ENCODE measurements around the gene CSNK1D.
A peak's percentile ranks its signal among the peaks of the same experiment; 100 is the strongest.
"Not testable (repeated sequence)": the region's sequence is repeated elsewhere in the genome, so short reads cannot be mapped to it uniquely, and the experiment has no call there.

Gene CSNK1D

GRCh38 chr17:82212331-82213250 is 60.9 kb downstream of the CSNK1D start, which contains the start of gene CCDC57:
Gene CCDC57, minus strand, starts transcription at chr17:82212842. Its CDS starts 10,898 bp downstream, at chr17:82201944.
- no peak for DNase-seq (ENCODE audit: low read depth)
- no peak for TF ChIP-seq CTCF (IDR thresholded peaks at IDR 0.05; ENCODE audit: low read depth, low read length, missing control alignments)

GRCh38 chr17:82210655-82211054 is 62.8 kb downstream of the CSNK1D start:
- not testable (repeated sequence) for H3K4me3 ChIP-seq (ENCODE audit: low read depth, low read length); DNase-seq (ENCODE audit: low read depth)

More at GRCh38 chr17:82212331-82213250, 60.9 kb downstream of the CSNK1D start, which contains the start of gene CCDC57:
- peak within 1 kb of the TSS; percentile 74 for H3K4me3 ChIP-seq (ENCODE audit: low read depth, low read length)

- peak; percentile 96 for TF ChIP-seq CTCF (IDR thresholded peaks at IDR 0.05; ENCODE audit: low read depth, low read length, missing control alignments)
Measured at GRCh38 chr17:82205720-82206508, 67.6 kb downstream of the CSNK1D start.

GRCh38 chr17:82204831-82205719 is 68.4 kb downstream of the CSNK1D start:
- TF ChIP-seq CTCF (IDR thresholded peaks at IDR 0.05; ENCODE audit: low read depth, low read length, missing control alignments): no peak
- DNase-seq (ENCODE audit: low read depth): no peak

More at GRCh38 chr17:82205720-82206508, 67.6 kb downstream of the CSNK1D start:
- no peak overlapping the region; the same call in 1 of the 2 replicates for H3K4me3 ChIP-seq (ENCODE audit: low read depth, low read length)
- peak; percentile 74 for DNase-seq (ENCODE audit: low read depth)

GRCh38 chr17:82203920-82204319 is 69.6 kb downstream of the CSNK1D start:
- no peak for TF ChIP-seq CTCF (IDR thresholded peaks at IDR 0.05; ENCODE audit: low read depth, low read length, missing control alignments)
- no peak for DNase-seq (ENCODE audit: low read depth)
- no peak overlapping the region for H3K4me3 ChIP-seq (ENCODE audit: low read depth, low read length)

More at GRCh38 chr17:82204831-82205719, 68.4 kb downstream of the CSNK1D start:
- no peak overlapping the region for H3K4me3 ChIP-seq (ENCODE audit: low read depth, low read length)

- DNase-seq (ENCODE audit: low read depth): no peak
- no peak for TF ChIP-seq CTCF (IDR thresholded peaks at IDR 0.05; ENCODE audit: low read depth, low read length, missing control alignments)
- no peak overlapping the region for H3K4me3 ChIP-seq (ENCODE audit: low read depth, low read length)
Measured at GRCh38 chr17:82202981-82203380, 70.5 kb downstream of the CSNK1D start.
